AG09309 (cell line): ENCODE results near the gene MAML2.

Source experiments
- DNase-seq: peaks from one replicate; pipeline ENCODE4 v3.0.0-alpha.2; 2010; ENCODE audit warnings: low read depth
- H3K4me3 ChIP-seq: 2 replicates; pipeline ENCODE4 v1.5.1; 2011; ENCODE audit warnings: mild to moderate bottlenecking, low read depth, low read length, moderate library complexity; ENCODE audit not compliant: control insufficient read depth
- CTCF ChIP-seq: IDR thresholded peaks from 2 replicates; pipeline ENCODE4 v1.5.1; 2011; ENCODE audit warnings: mild to moderate bottlenecking, low read depth, low read length, inconsistent platforms; ENCODE audit not compliant: insufficient read depth, control insufficient read depth; ENCODE audit errors: missing control alignments

MAML2 gene

GRCh38 chr11:96125400-96125799 is 217.6 kb downstream of the MAML2 start:
- DNase-seq = no peak
- no peak overlapping the region for H3K4me3 ChIP-seq
- no peak for TF ChIP-seq CTCF

- H3K4me3 ChIP-seq = no peak overlapping the region
- no peak for TF ChIP-seq CTCF
- DNase-seq = no peak
Measured at GRCh38 chr11:96124155-96124554, 218.8 kb downstream of the MAML2 start.

GRCh38 chr11:96123301-96123700 is 219.7 kb downstream of the MAML2 start:
- no peak overlapping the region for H3K4me3 ChIP-seq
- TF ChIP-seq CTCF = no peak
- DNase-seq = no peak

- no peak overlapping the region for H3K4me3 ChIP-seq
- DNase-seq = no peak
- TF ChIP-seq CTCF = no peak
Measured at GRCh38 chr11:96122601-96123074, 220.4 kb downstream of the MAML2 start.

- DNase-seq = no peak
- no peak for TF ChIP-seq CTCF
- H3K4me3 ChIP-seq = no peak overlapping the region
Measured at GRCh38 chr11:96119211-96119610, 223.8 kb downstream of the MAML2 start.

- H3K4me3 ChIP-seq = no peak overlapping the region
- TF ChIP-seq CTCF = no peak
- DNase-seq = no peak
Measured at GRCh38 chr11:96116376-96116775, 226.6 kb downstream of the MAML2 start.
